K562 (cell line): ENCODE results near the gene PALLD. TPM values are rescaled to one million over a fixed set of nuclear protein-coding genes. Genes with fewer than 3 reads are reported as not detected.

Source experiments
- CSDE1 ChIP-seq, 2 experiments: fragments of 450-650 bp; IDR thresholded peaks; 2 replicates each; pipeline ENCODE4 v1.6.1; 2016; ENCODE audit warnings: mild to moderate bottlenecking in 1 of 2
- KLF13 ChIP-seq: fragments of 450-650 bp; IDR thresholded peaks from 2 replicates; pipeline ENCODE4 v1.6.1; 2016; ENCODE audit warnings: missing genetic modification characterization, low read depth, mild to moderate bottlenecking, missing compliant biosample characterization, moderate library complexity, borderline replicate concordance
- MGA ChIP-seq: fragments of 450-650 bp; IDR thresholded peaks from 2 replicates; pipeline ENCODE4 v1.6.1; 2016; ENCODE audit warnings: mild to moderate bottlenecking, moderate library complexity
- SPI1 ChIP-seq: IDR thresholded peaks from 2 replicates; pipeline ENCODE4 v1.6.1; 2011; ENCODE audit warnings: low read depth, low read length, control low read depth, borderline replicate concordance
- ZNF175 ChIP-seq: fragments of 200-800 bp; sonication (Bioruptor generic); IDR thresholded peaks from 2 replicates; pipeline ENCODE4 v1.6.1; 2016; ENCODE audit warnings: low read depth, mild to moderate bottlenecking, missing genetic modification characterization, missing compliant biosample characterization
- ZNF354B ChIP-seq: fragments of 250-450 bp; sonication (Bioruptor Pico); IDR thresholded peaks from 2 replicates; pipeline ENCODE4 v1.4.0; 2020
- polyA plus RNA-seq, 8 experiments: library from polyadenylated mRNA; depleted of rRNA in 4 of 8; stranded (reverse) in 5 of 8; unstranded in 3 of 8; fragments of >200 nt; fragmentation: Nextera tagmentation in 2 of 8; fragmentation: Illumina TruSeq in 1 of 8; extraction: Ambion mirVana in 2 of 8; extraction: Trizol in 1 of 8; gene quantifications; 2 replicates each; pipeline versions ENCODE4 v1.2.1 to v1.2.3, GENCODE V29; 2011 to 2014; ENCODE audit warnings: inconsistent platforms in 1 of 8, missing spikeins in 1 of 8
- total RNA-seq, 7 experiments: library from RNA; depleted of rRNA in 6 of 7; stranded (reverse); fragments of >200 nt in 6 of 7; fragmentation: Illumina TruSeq in 2 of 7; extraction: Trizol in 2 of 7; gene quantifications; 2 replicates each; pipeline versions ENCODE4 v1.2.1 to v1.2.3, GENCODE V29; 2011 to 2021; ENCODE audit warnings: low replicate concordance in 1 of 7

PALLD gene
- total and polyA plus RNA-seq, 9 of the 15 experiments (the other 6 are each of a cell fraction or from before 2014, with no cell fraction given): 0.01 to 0.35 (median 0.06) TPM; not detected in 3

- no peak for TF ChIP-seq MGA
- no peak for TF ChIP-seq KLF13 (tag)
- no peak for TF ChIP-seq ZNF354B
- TF ChIP-seq CSDE1 (IDR thresholded peaks at IDR 0.05): no peak
- TF ChIP-seq ZNF175: no peak
- TF ChIP-seq SPI1: no peak
Measured at GRCh38 chr4:168893807-168894206, 397.0 kb downstream of the PALLD start (continued).
